ENCODE results near the gene TBC1D32.
"Not testable (repeated sequence)": the region's sequence is repeated elsewhere in the genome, so short reads cannot be mapped to it uniquely, and the experiment has no call there.

The TBC1D32 gene

GRCh38 chr6:121124600-121124999, 209.7 kb downstream of the TBC1D32 start:
- DNase-seq: no peak

GRCh38 chr6:121112356-121112755, 221.9 kb downstream of the TBC1D32 start:
- no peak for DNase-seq

- no peak for DNase-seq
These were observed 223.5 kb downstream of the TBC1D32 start for GRCh38 chr6:121110733-121111132.

GRCh38 chr6:121106962-121107361, 227.3 kb downstream of the TBC1D32 start:
- no peak for DNase-seq

GRCh38 chr6:121105461-121105860, 228.8 kb downstream of the TBC1D32 start:
- no peak for DNase-seq

- peak; percentile 64 for DNase-seq
These were observed 240.4 kb downstream of the TBC1D32 start for GRCh38 chr6:121093928-121094327.

GRCh38 chr6:121090492-121090891, 243.8 kb downstream of the TBC1D32 start:
- no peak for DNase-seq

GRCh38 chr6:121086876-121087275, 247.4 kb downstream of the TBC1D32 start:
- DNase-seq: peak; percentile 1

GRCh38 chr6:121076119-121076518, 258.2 kb downstream of the TBC1D32 start:
- no peak for DNase-seq

GRCh38 chr6:121068749-121069148, 265.5 kb downstream of the TBC1D32 start:
- not testable (repeated sequence) for DNase-seq

- no peak for DNase-seq
These were observed 266.9 kb downstream of the TBC1D32 start for GRCh38 chr6:121067381-121067780.

GRCh38 chr6:121064345-121064744, 269.9 kb downstream of the TBC1D32 start:
- no peak for DNase-seq

- DNase-seq: peak; percentile 62
These were observed 278.6 kb downstream of the TBC1D32 start for GRCh38 chr6:121055572-121056163.

- not testable (repeated sequence) for DNase-seq
These were observed 285.7 kb downstream of the TBC1D32 start for GRCh38 chr6:121048593-121048992.

- not testable (repeated sequence) for DNase-seq
These were observed 289.4 kb downstream of the TBC1D32 start for GRCh38 chr6:121044905-121045304.

GRCh38 chr6:121043706-121044105, 290.6 kb downstream of the TBC1D32 start:
- DNase-seq: not testable (repeated sequence)

GRCh38 chr6:121043211-121043610, 291.1 kb downstream of the TBC1D32 start:
- DNase-seq: not testable (repeated sequence)

GRCh38 chr6:121042766-121043165, 291.5 kb downstream of the TBC1D32 start:
- no peak for DNase-seq

- DNase-seq: no peak
These were observed 293.4 kb downstream of the TBC1D32 start for GRCh38 chr6:121040831-121041230.

GRCh38 chr6:121033091-121033490, 301.2 kb downstream of the TBC1D32 start:
- no peak for DNase-seq

- DNase-seq: no peak
These were observed 301.8 kb downstream of the TBC1D32 start for GRCh38 chr6:121032268-121033006.

All from fibroblast of skin of scalp (primary cell).